H9 (cell line): ENCODE results near the gene GVQW3. TPM values are rescaled to one million over a fixed set of nuclear protein-coding genes. Genes with fewer than 3 reads are reported as not detected.

Source experiments
- DNase-seq: peaks from one replicate; pipeline ENCODE4 v3.0.0-alpha.2; 2017
- H2AFZ ChIP-seq: one replicate; pipeline ENCODE4 v1.6.1; 2013; ENCODE audit warnings: mild to moderate bottlenecking, low read length, control low read depth, moderate library complexity
- H2AK5ac ChIP-seq: 2 replicates; pipeline ENCODE4 v1.6.1; 2013; ENCODE audit warnings: low read length, control low read depth, mixed read lengths; ENCODE audit not compliant: insufficient read length
- H2BK120ac ChIP-seq: one replicate; pipeline ENCODE4 v1.6.1; 2013; ENCODE audit warnings: low read depth, mild to moderate bottlenecking, low read length, control low read depth, inconsistent platforms; ENCODE audit not compliant: poor library complexity, severe bottlenecking
- H2BK12ac ChIP-seq: 2 replicates; pipeline ENCODE4 v1.6.1; 2013; ENCODE audit warnings: low read length, control low read depth, mixed read lengths, low read depth; ENCODE audit not compliant: insufficient read length
- H2BK15ac ChIP-seq: 2 replicates; pipeline ENCODE4 v1.6.1; 2013; ENCODE audit warnings: low read depth, low read length, control low read depth
- H2BK20ac ChIP-seq: one replicate; pipeline ENCODE4 v1.6.1; 2013; ENCODE audit warnings: low read depth, mild to moderate bottlenecking, low read length, control low read depth, inconsistent platforms; ENCODE audit not compliant: poor library complexity, severe bottlenecking
- H2BK5ac ChIP-seq: 2 replicates; pipeline ENCODE4 v1.6.1; 2013; ENCODE audit warnings: low read length, control low read depth, mixed read lengths; ENCODE audit not compliant: insufficient read length
- H3K14ac ChIP-seq: 2 replicates; pipeline ENCODE4 v1.6.1; 2013; ENCODE audit warnings: low read length, control low read depth; ENCODE audit not compliant: insufficient read depth
- H3K18ac ChIP-seq: 2 replicates; pipeline ENCODE4 v1.6.1; 2013; ENCODE audit warnings: low read depth, mild to moderate bottlenecking, mixed read lengths, low read length, control low read depth; ENCODE audit not compliant: insufficient read length
- H3K23ac ChIP-seq: 2 replicates; pipeline ENCODE4 v1.6.1; 2013; ENCODE audit warnings: low read length, control low read depth, mixed read lengths, low read depth; ENCODE audit not compliant: insufficient read length
- H3K23me2 ChIP-seq: 2 replicates; pipeline ENCODE4 v1.6.1; 2013; ENCODE audit warnings: low read depth, mild to moderate bottlenecking, mixed read lengths, low read length, control low read depth; ENCODE audit not compliant: insufficient read length, poor library complexity, severe bottlenecking
- H3K27ac ChIP-seq: 2 replicates; pipeline ENCODE4 v1.5.1; 2013; ENCODE audit warnings: low read length, control low read depth, mixed read lengths, low read depth; ENCODE audit not compliant: insufficient read length
- H3K27me3 ChIP-seq: 2 replicates; pipeline ENCODE4 v1.6.1; 2013; ENCODE audit warnings: low read length, control low read depth, inconsistent platforms; ENCODE audit not compliant: insufficient read depth
- H3K4ac ChIP-seq: 2 replicates; pipeline ENCODE4 v1.6.1; 2013; ENCODE audit warnings: low read depth, mild to moderate bottlenecking, control low read depth, inconsistent platforms, low read length, moderate library complexity
- H3K4me1 ChIP-seq: 2 replicates; pipeline ENCODE4 v1.6.1; 2013; ENCODE audit warnings: low read length, control low read depth, inconsistent platforms; ENCODE audit not compliant: insufficient read depth
- H3K4me2 ChIP-seq: 2 replicates; pipeline ENCODE4 v1.6.1; 2013; ENCODE audit warnings: low read length, control low read depth, mixed read lengths; ENCODE audit not compliant: insufficient read length, insufficient read depth
- H3K56ac ChIP-seq: 2 replicates; pipeline ENCODE4 v1.6.1; 2013; ENCODE audit warnings: low read depth, mild to moderate bottlenecking, mixed read lengths, low read length, control low read depth; ENCODE audit not compliant: insufficient read length
- H3K79me1 ChIP-seq: 2 replicates; pipeline ENCODE4 v1.6.1; 2013; ENCODE audit warnings: low read depth, mild to moderate bottlenecking, moderate library complexity, low read length, control low read depth, inconsistent platforms; ENCODE audit not compliant: insufficient read depth, poor library complexity, severe bottlenecking
- H3K79me2 ChIP-seq: 2 replicates; pipeline ENCODE4 v1.6.1; 2013; ENCODE audit warnings: low read length, control low read depth, inconsistent platforms; ENCODE audit not compliant: insufficient read depth
- H3K9ac ChIP-seq: 2 replicates; pipeline ENCODE4 v1.6.1; 2013; ENCODE audit warnings: low read length, control low read depth, mixed read lengths; ENCODE audit not compliant: insufficient read length; ENCODE audit errors: extremely low read depth
- H3K9me3 ChIP-seq: one replicate; pipeline ENCODE4 v1.6.1; 2013; ENCODE audit warnings: low read depth, low read length, inconsistent platforms; ENCODE audit not compliant: control insufficient read depth
- H3T11ph ChIP-seq: one replicate; pipeline ENCODE4 v1.6.1; 2013; ENCODE audit warnings: mild to moderate bottlenecking, low read length, control low read depth, inconsistent platforms
- H4K20me1 ChIP-seq: one replicate; pipeline ENCODE4 v1.6.1; 2013; ENCODE audit not compliant: control insufficient read depth, insufficient read length, insufficient read depth
- H4K5ac ChIP-seq: 2 replicates; pipeline ENCODE4 v1.6.1; 2013; ENCODE audit warnings: low read depth, mild to moderate bottlenecking, mixed read lengths, low read length, control low read depth; ENCODE audit not compliant: insufficient read length
- H4K8ac ChIP-seq: replicated peaks from 2 replicates; pipeline ENCODE4 v1.6.1; 2013; ENCODE audit warnings: low read length, control low read depth, mixed read lengths, low read depth; ENCODE audit not compliant: insufficient read length
- H4K91ac ChIP-seq: 2 replicates; pipeline ENCODE4 v1.6.1; 2013; ENCODE audit warnings: low read depth, mild to moderate bottlenecking, moderate library complexity, mixed read lengths, low read length, control low read depth; ENCODE audit not compliant: insufficient read length
- H3K27ac Mint-ChIP-seq, 3 experiments: 2 replicates in 2 of 3; 3 replicates in 1 of 3; pipeline ENCODE4 v1.8.0; 2020 to 2021; ENCODE audit warnings: mixed read lengths in 3 of 3, mild to moderate bottlenecking in 1 of 3, moderate library complexity in 1 of 3
- H3K27me3 Mint-ChIP-seq: 2 replicates; pipeline ENCODE4 v1.8.0; 2021; ENCODE audit warnings: low read depth, mild to moderate bottlenecking, moderate library complexity, mixed read lengths
- H3K36me3 Mint-ChIP-seq, 3 experiments: 2 replicates in 2 of 3; 3 replicates in 1 of 3; pipeline ENCODE4 v1.8.0; 2020 to 2021; ENCODE audit warnings: low read depth in 3 of 3, mixed read lengths in 3 of 3; ENCODE audit not compliant: insufficient read depth in 1 of 3
- H3K4me1 Mint-ChIP-seq, 2 experiments: 2 replicates each; pipeline ENCODE4 v1.8.0; 2020; ENCODE audit warnings: mixed read lengths in 2 of 2
- H3K4me3 Mint-ChIP-seq, 2 experiments: 2 replicates in 1 of 2; 3 replicates in 1 of 2; pipeline ENCODE4 v1.8.0; 2020 to 2021; ENCODE audit warnings: mild to moderate bottlenecking in 2 of 2, mixed read lengths in 2 of 2, moderate library complexity in 1 of 2
- H3K9me3 Mint-ChIP-seq, 2 experiments: 2 replicates in 1 of 2; 3 replicates in 1 of 2; pipeline ENCODE4 v1.8.0; 2020; ENCODE audit warnings: mild to moderate bottlenecking in 2 of 2, mixed read lengths in 2 of 2, moderate library complexity in 1 of 2
- WGBS: extraction: QIAGEN DNeasy Blood & Tissue Kit; methylation state at CpG from one replicate; pipeline ENCODE4 v1.1.7; 2013; ENCODE audit warnings: missing lambda C conversion rate, low lambda C conversion rate, mixed read lengths; ENCODE audit not compliant: insufficient read length; ENCODE audit errors: extremely low coverage; 5-methylcytosine and 5-hydroxymethylcytosine counted together
- total RNA-seq: library from RNA; stranded (reverse); gene quantifications from 2 replicates; pipeline ENCODE4 v1.2.1, GENCODE V29; 2021
- TF ChIP-seq, protein P1 (sequence below): fragments of 200-600 bp; sonication (generic); conservative IDR thresholded peaks from 3 replicates; pipeline ENCODE4 v1.8.0; 2021; ENCODE audit warnings: antibody characterized with exemption, mild to moderate bottlenecking

The GVQW3 gene
- total RNA-seq, 1 experiment from 2014 or later, result 4.5 TPM

DNA sequence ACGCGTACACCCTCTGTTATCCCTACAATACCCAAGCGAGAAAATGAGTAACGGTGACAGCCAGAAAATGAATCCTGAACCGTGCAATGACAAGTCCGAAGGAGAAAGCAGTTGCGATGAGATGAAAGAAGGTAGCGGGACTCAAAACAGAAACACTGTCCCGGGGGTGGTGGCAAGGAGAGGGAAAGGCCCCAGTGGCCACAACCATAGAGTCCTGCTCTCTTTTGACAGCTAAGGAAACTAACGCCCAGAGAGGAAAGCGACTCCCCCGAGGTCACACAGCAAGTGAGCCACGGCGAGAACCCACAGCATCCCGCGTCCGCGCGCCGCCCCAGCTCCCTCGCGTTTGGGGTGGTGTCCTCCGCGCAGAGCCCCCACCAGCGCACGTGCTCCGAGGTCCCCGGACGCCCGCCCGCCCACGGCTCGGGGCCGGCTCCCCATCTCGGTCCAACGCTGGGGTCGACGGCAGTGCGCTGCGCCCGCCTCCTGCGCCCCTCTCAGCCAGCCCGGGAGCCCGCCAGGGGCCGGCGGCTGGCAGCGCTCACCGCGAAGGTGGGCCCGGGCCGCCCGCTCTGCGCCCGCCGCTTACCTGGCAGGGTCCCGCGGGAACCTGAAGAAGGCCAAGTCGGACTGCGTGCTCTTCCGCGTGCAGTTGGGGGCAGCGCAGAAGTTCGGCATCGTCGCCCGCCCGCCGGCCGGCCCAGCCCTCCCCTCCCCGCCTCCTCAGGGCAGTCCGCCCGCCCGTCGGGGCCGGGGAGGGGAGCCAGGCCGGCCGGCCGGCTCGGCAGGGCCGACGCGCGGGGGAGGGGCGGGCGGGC is 755 bp upstream of the GVQW3 start:
- no peak overlapping the region for H3K18ac ChIP-seq
- H2BK20ac ChIP-seq, result no peak overlapping the region
- H3K27ac ChIP-seq, result no peak overlapping the region
- DNase-seq, result peak; percentile 43
- no peaks in the 10 kb centered on the region for H3K9me3 Mint-ChIP-seq
- no peak overlapping the region for H4K8ac ChIP-seq
- H3K4me3 Mint-ChIP-seq, result peak overlapping the region; percentile 92 to 93
- no peak overlapping the region for H4K5ac ChIP-seq
- peak overlapping the region; percentile 2 to 95 (median 15); a peak in 5 of 7 replicates for H3K27ac Mint-ChIP-seq
- H3K4me2 ChIP-seq, result peak overlapping the region; percentile 65
- peaks cover 18% of the 10 kb centered on the region; the same call in 1 of the 2 replicates for H3K79me2 ChIP-seq
- no peak overlapping the region for H2BK12ac ChIP-seq
- H3K4me1 ChIP-seq, result peaks cover 5% of the 10 kb centered on the region; the same call in 1 of the 2 replicates
- H2AK5ac ChIP-seq, result no peak overlapping the region
- no peak overlapping the region for H2AFZ ChIP-seq
- H3T11ph ChIP-seq, result no peak overlapping the region
- TF ChIP-seq, protein P1, sequence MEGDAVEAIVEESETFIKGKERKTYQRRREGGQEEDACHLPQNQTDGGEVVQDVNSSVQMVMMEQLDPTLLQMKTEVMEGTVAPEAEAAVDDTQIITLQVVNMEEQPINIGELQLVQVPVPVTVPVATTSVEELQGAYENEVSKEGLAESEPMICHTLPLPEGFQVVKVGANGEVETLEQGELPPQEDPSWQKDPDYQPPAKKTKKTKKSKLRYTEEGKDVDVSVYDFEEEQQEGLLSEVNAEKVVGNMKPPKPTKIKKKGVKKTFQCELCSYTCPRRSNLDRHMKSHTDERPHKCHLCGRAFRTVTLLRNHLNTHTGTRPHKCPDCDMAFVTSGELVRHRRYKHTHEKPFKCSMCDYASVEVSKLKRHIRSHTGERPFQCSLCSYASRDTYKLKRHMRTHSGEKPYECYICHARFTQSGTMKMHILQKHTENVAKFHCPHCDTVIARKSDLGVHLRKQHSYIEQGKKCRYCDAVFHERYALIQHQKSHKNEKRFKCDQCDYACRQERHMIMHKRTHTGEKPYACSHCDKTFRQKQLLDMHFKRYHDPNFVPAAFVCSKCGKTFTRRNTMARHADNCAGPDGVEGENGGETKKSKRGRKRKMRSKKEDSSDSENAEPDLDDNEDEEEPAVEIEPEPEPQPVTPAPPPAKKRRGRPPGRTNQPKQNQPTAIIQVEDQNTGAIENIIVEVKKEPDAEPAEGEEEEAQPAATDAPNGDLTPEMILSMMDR, result no peak
- H3K9ac ChIP-seq, result peak overlapping the region; percentile 6
- no peaks in the 10 kb centered on the region for H3K27me3 ChIP-seq
- no peaks in the 10 kb centered on the region for H3K9me3 ChIP-seq
- peaks cover 4% of the 10 kb centered on the region for H3K79me1 ChIP-seq
- no peak overlapping the region for H2BK120ac ChIP-seq
- H3K4ac ChIP-seq, result no peak overlapping the region
- H2BK15ac ChIP-seq, result no peak overlapping the region
- no peak overlapping the region for H2BK5ac ChIP-seq
- no peaks in the 10 kb centered on the region for H4K20me1 ChIP-seq
- WGBS, result no CpG with 5 or more reads among the region's 85 CpGs
- H3K56ac ChIP-seq, result no peak overlapping the region
- H3K23me2 ChIP-seq, result peaks cover 11% of the 10 kb centered on the region
- H3K27me3 Mint-ChIP-seq, result peaks cover 2% of the 10 kb centered on the region; the same call in 1 of the 2 replicates
- H3K4me1 Mint-ChIP-seq, result peaks cover 28 to 31% of the 10 kb centered on the region in 2 experiments
- peaks cover 0 to 12% (median 8%) of the 10 kb centered on the region in 3 experiments; a peak in 4 of 7 replicates for H3K36me3 Mint-ChIP-seq
- no peak overlapping the region for H3K23ac ChIP-seq
- peak overlapping the region; percentile 39; the same call in 1 of the 2 replicates for H3K14ac ChIP-seq
- no peak overlapping the region for H4K91ac ChIP-seq
